HCT116 (cell line): ENCODE results near the gene CLEC3B. TPM values are rescaled to one million over a fixed set of nuclear protein-coding genes. Genes with fewer than 3 reads are reported as not detected.
A peak's percentile ranks its signal among the peaks of the same experiment; 100 is the strongest.

ENCODE experiments used
- ATAC-seq: fragments of 200-7000 bp; cut with Tn5 transposase; 2 replicates; pipeline ENCODE4 v1.9.1; 2020; ENCODE audit warnings: mild to moderate bottlenecking, moderate library complexity
- BruUV-seq: library from RNA; stranded (reverse); fragments of 400-500 nt; replicated peaks from 2 replicates; lab custom pipeline; 2021; lab: Mats Ljungman, UMichigan
- CTCF ChIA-PET: fragments of 300-600 bp; sonication (Branson Sonifier 250); formaldehyde crosslinking; loops from one replicate; lab custom pipeline; 2021; ENCODE audit warnings: antibody characterized with exemption; lab: Charles Lee
- POLR2A ChIA-PET: fragments of 300-600, 350-600 bp; sonication (Branson Sonifier 250); formaldehyde crosslinking; loops from one replicate; lab custom pipeline; 2021; ENCODE audit warnings: antibody characterized with exemption; lab: Charles Lee
- RAD21 ChIA-PET, 2 experiments: fragments of 300-600 bp; sonication (Branson Sonifier 250); formaldehyde crosslinking; loops; one replicate each; lab custom pipeline; 2023; ENCODE audit warnings: low total read pairs in 2 of 2; ENCODE audit not compliant: uncharacterized antibody in 2 of 2, unreplicated experiment in 2 of 2, low non-redundant PET in 1 of 2; lab: Charles Lee
- DNase-seq: peaks from one replicate; pipeline ENCODE4 v3.0.0-alpha.2; 2010; ENCODE audit warnings: low read depth, low spot score
- H2AFZ ChIP-seq: fragments of 200-600 bp; shearing (Covaris generic), sonication (generic); 2 replicates; pipeline ENCODE4 v1.6.1; 2017; ENCODE audit warnings: low read depth, mixed run types, mixed read lengths, antibody characterized with exemption, low read length; ENCODE audit not compliant: poor library complexity, severe bottlenecking
- H3K27ac ChIP-seq: 2 replicates; pipeline ENCODE4 v1.5.1; 2012; ENCODE audit warnings: low read depth, low read length
- H3K27me3 ChIP-seq: fragments of 200-600 bp; sonication (generic); 2 replicates; pipeline ENCODE4 v1.6.1; 2016; ENCODE audit warnings: mixed run types, low read length, mixed read lengths; ENCODE audit not compliant: insufficient read depth
- H3K36me3 ChIP-seq, 2 experiments: fragments of 200-500 bp in 1 of 2; fragments of 200-600 bp in 1 of 2; sonication (Bioruptor generic) in 1 of 2; sonication (generic) in 1 of 2; 2 replicates each; pipeline versions ENCODE4 v1.5.1 to v1.6.1; 2014 to 2016; ENCODE audit warnings: low read length in 2 of 2, inconsistent platforms in 1 of 2, mixed read lengths in 1 of 2, mixed run types in 1 of 2; ENCODE audit not compliant: insufficient read depth in 2 of 2, control insufficient read depth in 1 of 2
- H3K4me1 ChIP-seq, 2 experiments: fragments of 200-600 bp in 1 of 2; sonication (generic) in 1 of 2; 2 replicates each; pipeline versions ENCODE4 v1.5.1 to v1.6.1; 2012 to 2017; ENCODE audit warnings: low read length in 2 of 2, inconsistent platforms in 1 of 2, mild to moderate bottlenecking in 1 of 2, mixed read lengths in 1 of 2, mixed run types in 1 of 2, moderate library complexity in 1 of 2; ENCODE audit not compliant: insufficient read depth in 2 of 2, control insufficient read depth in 1 of 2
- H3K4me2 ChIP-seq: fragments of 200-600 bp; sonication (generic); 2 replicates; pipeline ENCODE4 v1.6.1; 2017; ENCODE audit warnings: mixed run types, low read length, mixed read lengths
- H3K4me3 ChIP-seq, 2 experiments: fragments of 200-600 bp in 1 of 2; sonication (generic) in 1 of 2; replicated peaks in 1 of 2; 2 replicates each; pipeline ENCODE4 v1.5.1; 2011 to 2016; ENCODE audit warnings: low read length in 2 of 2, control low read depth in 1 of 2, low read depth in 1 of 2, mild to moderate bottlenecking in 1 of 2, mixed read lengths in 1 of 2, mixed run types in 1 of 2
- H3K79me2 ChIP-seq: fragments of 200-600 bp; sonication (generic); 2 replicates; pipeline ENCODE4 v1.6.1; 2017; ENCODE audit warnings: mild to moderate bottlenecking, mixed run types, low read length, moderate library complexity, mixed read lengths; ENCODE audit not compliant: insufficient read depth
- H3K9ac ChIP-seq: fragments of 200-600 bp; sonication (generic); 2 replicates; pipeline ENCODE4 v1.6.1; 2016; ENCODE audit warnings: low read length, mixed read lengths
- H3K9me2 ChIP-seq: fragments of 200-600 bp; sonication (generic), shearing (Covaris generic); 2 replicates; pipeline ENCODE4 v1.6.1; 2017; ENCODE audit warnings: mixed run types, mild to moderate bottlenecking, moderate library complexity; ENCODE audit not compliant: insufficient read depth
- H3K9me3 ChIP-seq, 2 experiments: fragments of 200-500 bp in 1 of 2; fragments of 200-600 bp in 1 of 2; sonication (Bioruptor generic) in 1 of 2; sonication (generic) in 1 of 2; 2 replicates each; pipeline ENCODE4 v1.6.1; 2014 to 2017; ENCODE audit warnings: low read length in 2 of 2, mixed read lengths in 2 of 2, inconsistent platforms in 1 of 2, low read depth in 1 of 2, mild to moderate bottlenecking in 1 of 2, mixed run types in 1 of 2, moderate library complexity in 1 of 2; ENCODE audit not compliant: control insufficient read depth in 1 of 2, insufficient read depth in 1 of 2
- H4K20me1 ChIP-seq: fragments of 200-600 bp; sonication (generic), shearing (Covaris generic); 2 replicates; pipeline ENCODE4 v1.6.1; 2017; ENCODE audit warnings: mixed run types, mild to moderate bottlenecking, moderate library complexity; ENCODE audit not compliant: insufficient read depth
- CBX3 ChIP-seq: IDR thresholded peaks from 2 replicates; pipeline ENCODE4 v1.6.1; 2012; ENCODE audit warnings: low read depth
- ELF1 ChIP-seq: IDR thresholded peaks from 2 replicates; pipeline ENCODE4 v1.6.1; 2012; ENCODE audit warnings: low read depth, borderline replicate concordance
- EZH2 ChIP-seq: fragments of 200-600 bp; sonication (generic); IDR thresholded peaks from 2 replicates; pipeline ENCODE4 v1.6.1; 2017; ENCODE audit warnings: antibody characterized with exemption, mixed run types
- JUND ChIP-seq: IDR thresholded peaks from 2 replicates; pipeline ENCODE4 v1.6.1; 2012
- POLR2AphosphoS5 ChIP-seq: IDR thresholded peaks from 2 replicates; pipeline ENCODE4 v1.6.1; 2011; ENCODE audit warnings: mild to moderate bottlenecking, low read depth, low read length, moderate library complexity
- RAD21 ChIP-seq: IDR thresholded peaks from 2 replicates; pipeline ENCODE4 v1.6.1; 2012; ENCODE audit warnings: low read depth, mild to moderate bottlenecking
- SIN3A ChIP-seq: IDR thresholded peaks from 2 replicates; pipeline ENCODE4 v1.6.1; 2012; ENCODE audit warnings: low read depth
- TCF7L2 ChIP-seq: IDR thresholded peaks from 2 replicates; pipeline ENCODE4 v1.7.0; 2011; ENCODE audit warnings: borderline replicate concordance, inconsistent platforms; ENCODE audit not compliant: insufficient read depth, insufficient read length; ENCODE audit errors: extremely low read depth
- ZNF274 ChIP-seq: fragments of 200-500 bp; sonication (Bioruptor generic); IDR thresholded peaks from 2 replicates; pipeline ENCODE4 v1.6.1; 2014; ENCODE audit warnings: mild to moderate bottlenecking, low read depth, low read length, inconsistent platforms
- intact Hi-C: fragments of 100-400 bp; cut with micrococcal nuclease; formaldehyde crosslinking; loops from 2 replicates; pipeline ENCODE4 v1.10.0; 2022
- total RNA-seq: library from RNA; stranded (reverse); gene quantifications from one replicate; pipeline ENCODE4 v1.2.1, GENCODE V29; 2021; ENCODE audit not compliant: unreplicated experiment
- TF ChIP-seq, protein P1 (sequence below): IDR thresholded peaks from 2 replicates; pipeline ENCODE4 v1.6.1; 2012; ENCODE audit warnings: low read depth
- TF ChIP-seq, protein P2 (sequence below): IDR thresholded peaks from 2 replicates; pipeline ENCODE4 v1.6.1; 2012
- TF ChIP-seq, protein P3 (sequence below): IDR thresholded peaks from 2 replicates; pipeline ENCODE4 v1.6.1; 2012

The CLEC3B gene
- total RNA-seq, 1 experiment from 2014 or later: 0.57 TPM

DNA sequence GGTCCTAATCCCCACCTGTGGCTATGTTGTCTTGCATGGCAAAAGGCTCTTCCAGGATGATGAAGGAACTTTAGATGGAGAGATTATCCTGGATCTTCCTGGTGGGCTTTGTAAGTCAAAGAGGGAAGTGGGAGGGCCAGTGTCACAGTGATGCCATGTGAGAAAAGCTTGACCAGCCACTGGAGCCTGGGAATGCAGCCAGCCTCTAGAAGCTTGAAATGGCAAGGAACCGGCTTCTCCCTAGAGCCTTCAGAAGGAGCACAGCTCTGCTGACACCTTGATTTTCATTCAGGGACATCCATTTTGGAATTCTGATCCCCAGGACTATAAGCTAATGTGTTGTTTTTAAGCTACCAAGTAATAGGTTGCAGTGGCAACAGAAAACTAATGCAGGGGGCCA is 58.3 kb downstream of the CLEC3B start (continued):
- TF ChIP-seq, protein P1, sequence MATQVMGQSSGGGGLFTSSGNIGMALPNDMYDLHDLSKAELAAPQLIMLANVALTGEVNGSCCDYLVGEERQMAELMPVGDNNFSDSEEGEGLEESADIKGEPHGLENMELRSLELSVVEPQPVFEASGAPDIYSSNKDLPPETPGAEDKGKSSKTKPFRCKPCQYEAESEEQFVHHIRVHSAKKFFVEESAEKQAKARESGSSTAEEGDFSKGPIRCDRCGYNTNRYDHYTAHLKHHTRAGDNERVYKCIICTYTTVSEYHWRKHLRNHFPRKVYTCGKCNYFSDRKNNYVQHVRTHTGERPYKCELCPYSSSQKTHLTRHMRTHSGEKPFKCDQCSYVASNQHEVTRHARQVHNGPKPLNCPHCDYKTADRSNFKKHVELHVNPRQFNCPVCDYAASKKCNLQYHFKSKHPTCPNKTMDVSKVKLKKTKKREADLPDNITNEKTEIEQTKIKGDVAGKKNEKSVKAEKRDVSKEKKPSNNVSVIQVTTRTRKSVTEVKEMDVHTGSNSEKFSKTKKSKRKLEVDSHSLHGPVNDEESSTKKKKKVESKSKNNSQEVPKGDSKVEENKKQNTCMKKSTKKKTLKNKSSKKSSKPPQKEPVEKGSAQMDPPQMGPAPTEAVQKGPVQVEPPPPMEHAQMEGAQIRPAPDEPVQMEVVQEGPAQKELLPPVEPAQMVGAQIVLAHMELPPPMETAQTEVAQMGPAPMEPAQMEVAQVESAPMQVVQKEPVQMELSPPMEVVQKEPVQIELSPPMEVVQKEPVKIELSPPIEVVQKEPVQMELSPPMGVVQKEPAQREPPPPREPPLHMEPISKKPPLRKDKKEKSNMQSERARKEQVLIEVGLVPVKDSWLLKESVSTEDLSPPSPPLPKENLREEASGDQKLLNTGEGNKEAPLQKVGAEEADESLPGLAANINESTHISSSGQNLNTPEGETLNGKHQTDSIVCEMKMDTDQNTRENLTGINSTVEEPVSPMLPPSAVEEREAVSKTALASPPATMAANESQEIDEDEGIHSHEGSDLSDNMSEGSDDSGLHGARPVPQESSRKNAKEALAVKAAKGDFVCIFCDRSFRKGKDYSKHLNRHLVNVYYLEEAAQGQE: no peak
- TF ChIP-seq, protein P2, sequence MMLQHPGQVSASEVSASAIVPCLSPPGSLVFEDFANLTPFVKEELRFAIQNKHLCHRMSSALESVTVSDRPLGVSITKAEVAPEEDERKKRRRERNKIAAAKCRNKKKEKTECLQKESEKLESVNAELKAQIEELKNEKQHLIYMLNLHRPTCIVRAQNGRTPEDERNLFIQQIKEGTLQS: no peak
- TF ChIP-seq CBX3 (no peak), ZNF274 (no peak)

DNA sequence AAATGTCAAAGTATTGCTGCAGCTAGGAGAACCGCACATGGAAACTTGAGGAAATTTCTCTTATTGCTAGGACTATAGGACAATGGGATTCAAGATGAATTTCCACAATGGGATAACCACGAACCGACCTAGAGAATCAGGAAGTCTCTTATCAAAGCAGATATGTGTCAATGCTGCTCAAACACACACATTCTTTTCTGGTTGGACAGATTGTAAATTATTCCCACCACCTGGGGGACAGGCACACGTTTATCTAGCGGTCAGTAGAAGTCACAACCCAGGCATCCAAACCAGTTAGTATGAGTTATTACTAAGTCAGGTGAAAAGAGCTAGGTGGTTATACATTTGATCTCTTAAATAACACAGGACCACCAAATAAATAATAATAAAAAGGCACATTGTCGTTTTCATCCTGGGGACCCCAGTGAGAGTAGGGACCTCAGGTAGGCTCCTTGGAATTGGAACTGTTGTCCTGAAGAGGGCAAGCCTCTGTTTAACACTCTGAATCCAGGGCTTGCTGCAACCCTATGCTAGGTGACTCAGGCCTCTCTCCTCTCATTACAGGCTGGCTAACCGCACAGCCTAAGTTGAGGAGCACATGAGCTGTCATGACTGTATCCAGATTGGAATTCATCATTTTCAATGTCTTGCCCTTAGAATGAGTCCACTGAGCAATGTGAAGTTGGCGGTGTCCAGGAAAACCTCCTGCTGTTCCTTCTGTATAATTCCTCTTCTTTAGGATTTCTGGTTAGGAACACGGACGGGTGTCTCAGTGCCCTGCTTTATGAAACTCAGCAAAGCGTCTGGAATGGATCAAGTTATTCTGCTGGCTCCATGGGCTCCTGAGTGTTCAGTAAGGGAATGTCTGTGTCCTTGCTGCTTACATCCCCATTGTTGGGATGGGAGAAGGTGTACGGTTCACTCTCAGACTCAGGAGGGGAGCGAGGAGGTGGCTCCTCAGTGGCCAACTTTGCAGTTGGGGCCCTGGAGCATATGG is 59.0 kb downstream of the CLEC3B start:
- ATAC-seq: no peak
- no peak overlapping the region for H2AFZ ChIP-seq
- H3K27ac ChIP-seq: no peak overlapping the region
- POLR2A ChIA-PET: no interaction called here
- H3K79me2 ChIP-seq: peaks cover 29% of the 10 kb centered on the region; the same call in 1 of the 2 replicates
- peaks cover 50 to 62% of the 10 kb centered on the region in 2 experiments for H3K36me3 ChIP-seq
- H3K9me2 ChIP-seq: no peaks in the 10 kb centered on the region
- H3K9ac ChIP-seq: no peak overlapping the region
- no peak overlapping the region for H3K4me3 ChIP-seq
- no peak overlapping the region for H3K4me2 ChIP-seq
- no peaks in the 10 kb centered on the region for H4K20me1 ChIP-seq
- TF ChIP-seq POLR2AphosphoS5: peak; percentile 9; the same call in 1 of the 2 replicates
- TF ChIP-seq TCF7L2: no peak
- TF ChIP-seq, protein P3, sequence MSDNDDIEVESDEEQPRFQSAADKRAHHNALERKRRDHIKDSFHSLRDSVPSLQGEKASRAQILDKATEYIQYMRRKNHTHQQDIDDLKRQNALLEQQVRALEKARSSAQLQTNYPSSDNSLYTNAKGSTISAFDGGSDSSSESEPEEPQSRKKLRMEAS: peak; percentile 28; the same call in 1 of the 2 replicates
- TF ChIP-seq, protein P1: no peak
- TF ChIP-seq SIN3A: no peak
- no peak for TF ChIP-seq RAD21
- TF ChIP-seq EZH2: no peak
- TF ChIP-seq JUND: 0 out of 2 replicates have a peak, but pooled peaks have one; percentile 10
- TF ChIP-seq ELF1: no peak
- TF ChIP-seq, all 23 proteins: peak for 3
- intact Hi-C loops: no loop called here
- Histone ChIP-seq H3K27me3 (no peaks in the 10 kb centered on the region), H3K4me1 (no peaks in the 10 kb centered on the region), H3K9me3 (no peaks in the 10 kb centered on the region)
- TSS peak; percentile 11 for BruUV-seq
- ChIA-PET RAD21 (no interaction called here), CTCF (no interaction called here)
- no peak for DNase-seq
